GM12878 (cell line): ENCODE measurements around the gene ICAM4. TPM values are rescaled to one million over a fixed set of nuclear protein-coding genes. Genes with fewer than 3 reads are reported as not detected.
A peak's percentile ranks its signal among the peaks of the same experiment; 100 is the strongest.

Experiments used
- BRCA1 ChIP-seq: IDR thresholded peaks from 2 replicates; pipeline ENCODE4 v1.6.1; 2011; ENCODE audit warnings: low read depth, low read length, improper control_type of control experiment
- CEBPZ ChIP-seq: fragments of 150-350 bp; IDR thresholded peaks from 2 replicates; pipeline ENCODE4 v1.6.1; 2016; ENCODE audit warnings: low read depth, low read length
- ELK1 ChIP-seq: IDR thresholded peaks from 2 replicates; pipeline ENCODE4 v1.6.1; 2012; ENCODE audit warnings: low read depth, low read length, improper control_type of control experiment
- ESRRA ChIP-seq: IDR thresholded peaks from 2 replicates; pipeline ENCODE4 v1.6.1; 2012; ENCODE audit warnings: mild to moderate bottlenecking, low read length, improper control_type of control experiment
- GATAD2B ChIP-seq: fragments of 450-650 bp; conservative IDR thresholded peaks from 2 replicates; pipeline ENCODE4 v1.6.1; 2017; ENCODE audit warnings: low read depth, mild to moderate bottlenecking, moderate library complexity
- MEF2B ChIP-seq: fragments of 450-650 bp; IDR thresholded peaks from 2 replicates; pipeline ENCODE4 v1.6.1; 2018; ENCODE audit warnings: mild to moderate bottlenecking, moderate library complexity; ENCODE audit not compliant: partially characterized antibody, poor library complexity, severe bottlenecking
- NBN ChIP-seq: fragments of 450-650 bp; IDR thresholded peaks from 2 replicates; pipeline ENCODE4 v1.6.1; 2016
- PAX8 ChIP-seq: fragments of 450-650 bp; IDR thresholded peaks from 2 replicates; pipeline ENCODE4 v1.6.1; 2017; ENCODE audit warnings: mild to moderate bottlenecking, moderate library complexity
- RCOR1 ChIP-seq: conservative IDR thresholded peaks from 2 replicates; pipeline ENCODE4 v1.6.1; 2012; ENCODE audit warnings: low read depth, low read length, improper control_type of control experiment
- REST ChIP-seq: IDR thresholded peaks from 2 replicates; pipeline ENCODE4 v1.6.1; 2012; ENCODE audit warnings: mild to moderate bottlenecking, low read depth, low read length
- RFX5 ChIP-seq: IDR thresholded peaks from 2 replicates; pipeline ENCODE4 v1.6.1; 2011; ENCODE audit warnings: low read depth, low read length, improper control_type of control experiment
- SUPT20H ChIP-seq: IDR thresholded peaks from 2 replicates; pipeline ENCODE4 v1.6.1; 2011; ENCODE audit warnings: low read depth, mild to moderate bottlenecking, low read length, moderate library complexity, borderline replicate concordance; ENCODE audit not compliant: control insufficient read depth
- polyA plus RNA-seq, 11 experiments: library from polyadenylated mRNA; depleted of rRNA in 4 of 11; unstranded in 6 of 11; stranded (reverse) in 5 of 11; fragments of >200 nt; fragmentation: Nextera tagmentation in 4 of 11; fragmentation: Illumina TruSeq in 1 of 11; extraction: Ambion mirVana in 4 of 11; extraction: Trizol in 1 of 11; gene quantifications; 1 replicate in 1 of 11; 2 replicates in 10 of 11; pipeline versions ENCODE4 v1.2.1 to v1.2.3, GENCODE V29; 2011 to 2016; ENCODE audit warnings: inconsistent platforms in 2 of 11, missing spikeins in 2 of 11, low read depth in 1 of 11
- total RNA-seq, 4 experiments: library from RNA; depleted of rRNA in 3 of 4; stranded (reverse); fragments of >200 nt in 3 of 4; fragmentation: Illumina TruSeq in 1 of 4; extraction: Trizol in 1 of 4; gene quantifications; 2 replicates each; pipeline versions ENCODE4 v1.2.1 to v1.2.3, GENCODE V29; 2013 to 2021

Gene ICAM4
- total and polyA plus RNA-seq, 10 of the 15 experiments (the other 5 are each of a cell fraction or from before 2014, with no cell fraction given): 0.31 to 5.1 (median 1.7) TPM

GRCh38 chr19:10270616-10271394 is 15.9 kb upstream of the ICAM4 start, which contains the start of gene ICAM1 (continued):
- no peak for TF ChIP-seq REST
- 0 out of 2 replicates have a peak, but pooled peaks have one; percentile 76 for TF ChIP-seq RCOR1
- TF ChIP-seq RFX5: no peak
- TF ChIP-seq MEF2B: no peak
- no peak for TF ChIP-seq BRCA1
- TF ChIP-seq ELK1: peak; percentile 47
- 0 out of 2 replicates have a peak, but pooled peaks have one; percentile 32 for TF ChIP-seq NBN
- TF ChIP-seq ESRRA: no peak
- TF ChIP-seq GATAD2B: 0 out of 2 replicates have a peak, but pooled peaks have one; percentile 23
- TF ChIP-seq CEBPZ: no peak
- no peak; the same call in 1 of the 2 replicates for TF ChIP-seq PAX8
- TF ChIP-seq SUPT20H: no peak
